Liver (tissue), 3 donors: ENCODE measurements around the gene FTCD.

Source experiments
- CTCF ChIP-seq: fragments of 150-350 bp; IDR thresholded peaks from 2 replicates; pipeline ENCODE4 v1.5.1; 2017; ENCODE audit warnings: improper control_type of control experiment, low read depth, low read length; ENCODE audit not compliant: missing input control
- HNF4A ChIP-seq, 2 donors: conservative IDR thresholded peaks; 2 replicates each; pipeline ENCODE4 v1.6.1; 2016; ENCODE audit warnings: antibody characterized with exemption in 2 of 2, mild to moderate bottlenecking in 2 of 2
- MAX ChIP-seq: IDR thresholded peaks from 2 replicates; pipeline ENCODE4 v1.6.1; 2016; ENCODE audit warnings: antibody characterized with exemption
- REST ChIP-seq: IDR thresholded peaks from 2 replicates; pipeline ENCODE4 v1.6.1; 2016; ENCODE audit warnings: antibody characterized with exemption, mild to moderate bottlenecking
- YY1 ChIP-seq: IDR thresholded peaks from 2 replicates; pipeline ENCODE4 v1.6.1; 2016; ENCODE audit warnings: antibody characterized with exemption, mild to moderate bottlenecking
- donor health status: healthy.
- donor health status: healthy.

GRCh38 chr21:46095814-46096595 lies 59.4 kb downstream of the FTCD start:
- TF ChIP-seq CTCF = no peak
- TF ChIP-seq HNF4A (conservative IDR thresholded peaks at IDR 0.05) = no peak
- no peak for TF ChIP-seq REST
- TF ChIP-seq MAX = no peak
- TF ChIP-seq YY1 = no peak
